Hepatocyte (in vitro differentiated cells): ENCODE results near the gene RPL35. TPM values are rescaled to one million over a fixed set of nuclear protein-coding genes. Genes with fewer than 3 reads are reported as not detected.

ENCODE experiments used
- DNase-seq: peaks from one replicate; pipeline ENCODE4 v3.0.0-alpha.2; 2016; ENCODE audit warnings: low spot score
- H2AFZ ChIP-seq: fragments of 200-600 bp; sonication (generic); 2 replicates; pipeline ENCODE4 v1.6.0; 2016; ENCODE audit warnings: antibody characterized with exemption, mild to moderate bottlenecking
- H3K27ac ChIP-seq: fragments of 200-600 bp; sonication (generic); 2 replicates; pipeline ENCODE4 v1.5.1; 2016; ENCODE audit warnings: mild to moderate bottlenecking
- H3K27me3 ChIP-seq: fragments of 200-600 bp; sonication (generic); 2 replicates; pipeline ENCODE4 v1.6.1; 2016
- H3K36me3 ChIP-seq: fragments of 200-600 bp; sonication (generic); replicated peaks from 2 replicates; pipeline ENCODE4 v1.5.1; 2016; ENCODE audit warnings: low read depth; ENCODE audit not compliant: insufficient read depth
- H3K4me1 ChIP-seq: fragments of 200-600 bp; sonication (generic); 2 replicates; pipeline ENCODE4 v1.5.1; 2016; ENCODE audit warnings: mild to moderate bottlenecking, moderate library complexity; ENCODE audit not compliant: insufficient read depth
- H3K4me2 ChIP-seq: fragments of 200-600 bp; sonication (generic); 2 replicates; pipeline ENCODE4 v1.6.0; 2016
- H3K4me3 ChIP-seq: fragments of 200-600 bp; sonication (generic); 2 replicates; pipeline ENCODE4 v1.5.1; 2016; ENCODE audit warnings: mild to moderate bottlenecking
- H3K79me2 ChIP-seq: fragments of 200-600 bp; sonication (generic); 2 replicates; pipeline ENCODE4 v1.6.0; 2017; ENCODE audit warnings: mild to moderate bottlenecking
- H3K9me2 ChIP-seq: fragments of 200-600 bp; sonication (generic); replicated peaks from 2 replicates; pipeline ENCODE4 v1.6.0; 2017; ENCODE audit warnings: mild to moderate bottlenecking; ENCODE audit not compliant: insufficient read depth
- H3K9me3 ChIP-seq: fragments of 200-600 bp; sonication (generic); 2 replicates; pipeline ENCODE4 v1.5.1; 2016; ENCODE audit warnings: low read depth, mild to moderate bottlenecking
- H4K20me1 ChIP-seq: fragments of 200-600 bp; sonication (generic); 2 replicates; pipeline ENCODE4 v1.6.0; 2016; ENCODE audit warnings: mild to moderate bottlenecking; ENCODE audit not compliant: insufficient read depth, poor library complexity, severe bottlenecking
- CTCF ChIP-seq: fragments of 200-600 bp; sonication (generic); IDR thresholded peaks from 2 replicates; pipeline ENCODE4 v1.5.1; 2016; ENCODE audit warnings: antibody characterized with exemption, mild to moderate bottlenecking; ENCODE audit not compliant: poor library complexity
- EZH2 ChIP-seq: fragments of 200-600 bp; sonication (generic); IDR thresholded peaks from 2 replicates; pipeline ENCODE4 v1.6.1; 2016; ENCODE audit warnings: antibody characterized with exemption, mild to moderate bottlenecking, borderline replicate concordance
- EZH2phosphoT487 ChIP-seq: fragments of 200-600 bp; sonication (generic); IDR thresholded peaks from one replicate; pipeline ENCODE4 v1.6.1; 2018; ENCODE audit warnings: antibody characterized with exemption, mild to moderate bottlenecking, low read depth, moderate library complexity; ENCODE audit not compliant: unreplicated experiment, severe bottlenecking
- WGBS: methylation state at CpG from one replicate; pipeline ENCODE4 v1.1.6; 2016; ENCODE audit warnings: low lambda C conversion rate; ENCODE audit errors: missing lambda C conversion rate; 5-methylcytosine and 5-hydroxymethylcytosine counted together
- polyA plus RNA-seq: library from polyadenylated mRNA; unstranded; fragments of >200 nt; fragmentation: Nextera tagmentation; extraction: Ambion mirVana; gene quantifications from 2 replicates; pipeline ENCODE4 v1.2.1, GENCODE V29; 2016
- total RNA-seq: library from RNA; depleted of rRNA; stranded (reverse); fragments of >200 nt; gene quantifications from 2 replicates; pipeline ENCODE4 v1.2.3, GENCODE V29; 2014

Gene RPL35
- total and polyA plus RNA-seq, 2 experiments from 2014 or later, result 927 to 1,257 TPM

- Histone ChIP-seq H3K4me1 (no peaks in the 10 kb centered on the region), H3K27me3 (no peaks in the 10 kb centered on the region), H2AFZ (no peak overlapping the region), H4K20me1 (peaks cover 11% of the 10 kb centered on the region), H3K4me2 (no peak overlapping the region), H3K27ac (peak overlapping the region; percentile 37), H3K36me3 (no peaks in the 10 kb centered on the region), H3K9me3 (no peaks in the 10 kb centered on the region), H3K9me2 (no peaks in the 10 kb centered on the region), H3K79me2 (peaks cover 30% of the 10 kb centered on the region), H3K4me3 (no peak overlapping the region)
- 94% methylated on average over 1 of the region's 1 CpG for WGBS
- no peak for TF ChIP-seq CTCF
- no peak for TF ChIP-seq EZH2phosphoT487
- TF ChIP-seq EZH2, result no peak
- DNase-seq, result no peak
Measured at GRCh38 chr9:124878021-124878420, 16.3 kb upstream of the RPL35 start.

- H3K36me3 ChIP-seq, result no peaks in the 10 kb centered on the region
- no peaks in the 10 kb centered on the region for H3K9me2 ChIP-seq
Measured at GRCh38 chr9:124877021-124877782, 15.4 kb upstream of the RPL35 start.

GRCh38 chr9:124875501-124875900 is 13.7 kb upstream of the RPL35 start:
- peaks cover 25% of the 10 kb centered on the region for H4K20me1 ChIP-seq
- H3K27ac ChIP-seq, result no peak overlapping the region
- no peaks in the 10 kb centered on the region for H3K9me3 ChIP-seq
- H2AFZ ChIP-seq, result no peak overlapping the region
- no peak overlapping the region for H3K4me3 ChIP-seq
- H3K4me1 ChIP-seq, result peaks cover 12% of the 10 kb centered on the region
- H3K36me3 ChIP-seq, result no peaks in the 10 kb centered on the region
- no peak for DNase-seq
- H3K79me2 ChIP-seq, result peaks cover 55% of the 10 kb centered on the region
- no peak for TF ChIP-seq EZH2
- TF ChIP-seq EZH2phosphoT487, result no peak
- no peak for TF ChIP-seq CTCF
- H3K4me2 ChIP-seq, result no peak overlapping the region
- no peaks in the 10 kb centered on the region for H3K9me2 ChIP-seq
- 100% methylated on average over 6 of the region's 6 CpGs for WGBS
- no peaks in the 10 kb centered on the region for H3K27me3 ChIP-seq

More at GRCh38 chr9:124877021-124877782, 15.4 kb upstream of the RPL35 start:
- Histone ChIP-seq H3K27ac (no peak overlapping the region), H4K20me1 (peaks cover 15% of the 10 kb centered on the region), H3K4me3 (no peak overlapping the region), H3K9me3 (no peaks in the 10 kb centered on the region), H3K4me1 (no peaks in the 10 kb centered on the region), H3K27me3 (no peaks in the 10 kb centered on the region), H3K79me2 (peaks cover 38% of the 10 kb centered on the region), H2AFZ (no peak overlapping the region), H3K4me2 (no peak overlapping the region)
- DNase-seq, result no peak
- WGBS, result 90% methylated on average over 14 of the region's 14 CpGs
- no peak for TF ChIP-seq EZH2

- TF ChIP-seq EZH2, result no peak
- TF ChIP-seq CTCF, result no peak
- no peak for TF ChIP-seq EZH2phosphoT487
- no peak for DNase-seq
Measured at GRCh38 chr9:124873664-124874063, 11.9 kb upstream of the RPL35 start.

More at GRCh38 chr9:124873664-124874063, 11.9 kb upstream of the RPL35 start:
- Histone ChIP-seq H3K9me2 (no peaks in the 10 kb centered on the region), H4K20me1 (peaks cover 25% of the 10 kb centered on the region), H3K4me1 (peaks cover 15% of the 10 kb centered on the region), H3K36me3 (no peaks in the 10 kb centered on the region), H2AFZ (no peak overlapping the region), H3K79me2 (peaks cover 69% of the 10 kb centered on the region), H3K9me3 (no peaks in the 10 kb centered on the region), H3K4me2 (no peak overlapping the region), H3K4me3 (no peak overlapping the region), H3K27me3 (no peaks in the 10 kb centered on the region), H3K27ac (no peak overlapping the region)
- WGBS, result 92% methylated on average over 13 of the region's 14 CpGs
